ENCODE results near the gene GNAZ. TPM values are rescaled to one million over a fixed set of nuclear protein-coding genes. Genes with fewer than 3 reads are reported as not detected.

The GNAZ gene
- total and polyA plus RNA-seq, 2 donors from 2014 or later: 3.7 to 5.7 TPM

- Histone ChIP-seq H3K4me3 (ENCODE audit: low read length in 3 of 3) (no peak overlapping the region), H3K9me3 (ENCODE audit: control insufficient read depth in 2 of 3, insufficient read depth in 1 of 3, low read length in 3 of 3) (no peaks in the 10 kb centered on the region), H3K27me3 (ENCODE audit: control insufficient read depth, insufficient read depth, low read length) (no peaks in the 10 kb centered on the region), H3K9ac (ENCODE audit: low read length in 3 of 3) (no peak overlapping the region), H3K4me1 (ENCODE audit: control insufficient read depth in 2 of 3, insufficient read depth in 2 of 3, low read depth in 1 of 3, low read length in 3 of 3) (peaks cover 0 to 4% (median 0%) of the 10 kb centered on the region in 3 donors), H3K27ac (ENCODE audit: low read depth in 2 of 2, low read length in 2 of 2) (no peak overlapping the region), H3K36me3 (ENCODE audit: control insufficient read depth in 2 of 3, insufficient read depth in 3 of 3, low read length in 3 of 3) (no peaks in the 10 kb centered on the region)
- intact Hi-C loops (cut with DNase I): loop anchor here (10.0 kb wide), 1 partner anchor 163 kb away; no protein-coding TSS in a partner anchor
- FAIRE-seq (no peak), DNase-seq (no peak)
- TF ChIP-seq, protein P1, sequence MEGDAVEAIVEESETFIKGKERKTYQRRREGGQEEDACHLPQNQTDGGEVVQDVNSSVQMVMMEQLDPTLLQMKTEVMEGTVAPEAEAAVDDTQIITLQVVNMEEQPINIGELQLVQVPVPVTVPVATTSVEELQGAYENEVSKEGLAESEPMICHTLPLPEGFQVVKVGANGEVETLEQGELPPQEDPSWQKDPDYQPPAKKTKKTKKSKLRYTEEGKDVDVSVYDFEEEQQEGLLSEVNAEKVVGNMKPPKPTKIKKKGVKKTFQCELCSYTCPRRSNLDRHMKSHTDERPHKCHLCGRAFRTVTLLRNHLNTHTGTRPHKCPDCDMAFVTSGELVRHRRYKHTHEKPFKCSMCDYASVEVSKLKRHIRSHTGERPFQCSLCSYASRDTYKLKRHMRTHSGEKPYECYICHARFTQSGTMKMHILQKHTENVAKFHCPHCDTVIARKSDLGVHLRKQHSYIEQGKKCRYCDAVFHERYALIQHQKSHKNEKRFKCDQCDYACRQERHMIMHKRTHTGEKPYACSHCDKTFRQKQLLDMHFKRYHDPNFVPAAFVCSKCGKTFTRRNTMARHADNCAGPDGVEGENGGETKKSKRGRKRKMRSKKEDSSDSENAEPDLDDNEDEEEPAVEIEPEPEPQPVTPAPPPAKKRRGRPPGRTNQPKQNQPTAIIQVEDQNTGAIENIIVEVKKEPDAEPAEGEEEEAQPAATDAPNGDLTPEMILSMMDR (IDR thresholded peaks at IDR 0.05; ENCODE audit: borderline replicate concordance, extremely low read depth, insufficient read depth): no peak
These were observed 57.5 kb downstream of the GNAZ start for GRCh38 chr22:23127788-23128187.

GRCh38 chr22:23128269-23129108, 58.2 kb downstream of the GNAZ start:
- TF ChIP-seq, protein P1 (IDR thresholded peaks at IDR 0.05; ENCODE audit: borderline replicate concordance, extremely low read depth, insufficient read depth): peak; percentile 82
- DNase-seq (peak in 4 of 5 donors; percentile 81 to 88 (median 86)), FAIRE-seq (no peak)
- Histone ChIP-seq H3K4me1 (ENCODE audit: control insufficient read depth in 2 of 3, insufficient read depth in 2 of 3, low read depth in 1 of 3, low read length in 3 of 3) (peaks cover 0 to 4% (median 0%) of the 10 kb centered on the region in 3 donors), H3K9me3 (ENCODE audit: control insufficient read depth in 2 of 3, insufficient read depth in 1 of 3, low read length in 3 of 3) (no peaks in the 10 kb centered on the region), H3K9ac (ENCODE audit: low read length in 3 of 3) (no peak overlapping the region), H3K36me3 (ENCODE audit: control insufficient read depth in 2 of 3, insufficient read depth in 3 of 3, low read length in 3 of 3) (no peaks in the 10 kb centered on the region), H3K4me3 (ENCODE audit: low read length in 3 of 3) (no peak overlapping the region), H3K27ac (ENCODE audit: low read depth in 2 of 2, low read length in 2 of 2) (no peak overlapping the region), H3K27me3 (ENCODE audit: control insufficient read depth, insufficient read depth, low read length) (no peaks in the 10 kb centered on the region)
- intact Hi-C loops (cut with DNase I): loop anchor here (10.0 kb wide), 1 partner anchor 164 kb away; no protein-coding TSS in a partner anchor

DNA sequence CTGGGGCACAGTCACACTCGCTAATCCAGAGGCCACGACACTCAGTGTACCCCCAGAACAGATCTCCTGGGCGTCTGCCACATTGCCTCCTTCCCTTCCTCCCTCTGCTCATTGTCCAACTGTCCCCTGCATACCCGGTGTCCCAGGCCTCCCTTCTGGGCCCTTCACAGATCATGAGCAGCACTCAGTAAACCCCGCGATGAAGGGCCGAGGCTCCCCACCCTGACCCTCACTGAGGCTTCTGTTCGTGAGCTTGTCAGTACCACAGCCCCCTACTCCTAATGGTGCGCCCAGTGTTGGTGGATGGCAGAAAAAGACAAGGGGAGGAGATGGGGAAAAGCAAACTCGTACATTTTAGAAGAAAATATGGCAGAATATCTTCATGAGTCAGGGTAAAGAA, 58.8 kb downstream of the GNAZ start:
- intact Hi-C loops (cut with DNase I): loop anchor here (10.0 kb wide), 1 partner anchor 164 kb away; no protein-coding TSS in a partner anchor
- Histone ChIP-seq H3K9ac (ENCODE audit: low read length in 3 of 3) (no peak overlapping the region), H3K27me3 (ENCODE audit: control insufficient read depth, insufficient read depth, low read length) (no peaks in the 10 kb centered on the region), H3K4me1 (ENCODE audit: control insufficient read depth in 2 of 3, insufficient read depth in 2 of 3, low read depth in 1 of 3, low read length in 3 of 3) (peaks cover 0 to 4% (median 0%) of the 10 kb centered on the region in 3 donors), H3K9me3 (ENCODE audit: control insufficient read depth in 2 of 3, insufficient read depth in 1 of 3, low read length in 3 of 3) (no peaks in the 10 kb centered on the region), H3K4me3 (ENCODE audit: low read length in 3 of 3) (no peak overlapping the region), H3K27ac (ENCODE audit: low read depth in 2 of 2, low read length in 2 of 2) (no peak overlapping the region), H3K36me3 (ENCODE audit: control insufficient read depth in 2 of 3, insufficient read depth in 3 of 3, low read length in 3 of 3) (no peaks in the 10 kb centered on the region)
- FAIRE-seq: no peak
- no peak for DNase-seq
- TF ChIP-seq, protein P1 (IDR thresholded peaks at IDR 0.05; ENCODE audit: borderline replicate concordance, extremely low read depth, insufficient read depth): no peak
